ENCODE results near the gene MRPS23. TPM values are rescaled to one million over a fixed set of nuclear protein-coding genes. Genes with fewer than 3 reads are reported as not detected.

The MRPS23 gene
- total and polyA plus RNA-seq, 5 donors from 2014 or later: 14.0 to 44.0 (median 40.2) TPM

- Mint-ChIP-seq H3K4me1 (peaks cover 0 to 5% (median under 1%) of the 10 kb centered on the region in 4 donors), H3K9me3 (peaks cover 0 to 9% (median 1%) of the 10 kb centered on the region in 7 donors), H3K4me3 (no peak overlapping the region), H3K27me3 (peaks cover 53% of the 10 kb centered on the region), H3K27ac (no peak overlapping the region), H3K36me3 (no peaks in the 10 kb centered on the region)
- no peak for ATAC-seq (ENCODE audit: low read depth in 2 of 2)
- H3K9me3 ChIP-seq (ENCODE audit: control insufficient read depth in 2 of 2, low read length in 2 of 2): peaks cover 0 to 2% of the 10 kb centered on the region in 2 experiments
- H3K27me3 ChIP-seq (ENCODE audit: control insufficient read depth, insufficient read depth, low read length): peaks cover 15% of the 10 kb centered on the region
- DNase-seq: no peak
- H3K4me1 ChIP-seq (ENCODE audit: control insufficient read depth, insufficient read depth, low read length, poor library complexity, severe bottlenecking): no peaks in the 10 kb centered on the region
- H3K27ac ChIP-seq (ENCODE audit: insufficient read depth, low read length, poor library complexity, severe bottlenecking): no peak overlapping the region
- H3K4me3 ChIP-seq (ENCODE audit: low read depth, low read length): no peak overlapping the region
- H3K36me3 ChIP-seq (ENCODE audit: control insufficient read depth, insufficient read depth, low read length): no peaks in the 10 kb centered on the region
These were observed 43.5 kb downstream of the MRPS23 start for GRCh38 chr17:57806167-57806830.

DNA sequence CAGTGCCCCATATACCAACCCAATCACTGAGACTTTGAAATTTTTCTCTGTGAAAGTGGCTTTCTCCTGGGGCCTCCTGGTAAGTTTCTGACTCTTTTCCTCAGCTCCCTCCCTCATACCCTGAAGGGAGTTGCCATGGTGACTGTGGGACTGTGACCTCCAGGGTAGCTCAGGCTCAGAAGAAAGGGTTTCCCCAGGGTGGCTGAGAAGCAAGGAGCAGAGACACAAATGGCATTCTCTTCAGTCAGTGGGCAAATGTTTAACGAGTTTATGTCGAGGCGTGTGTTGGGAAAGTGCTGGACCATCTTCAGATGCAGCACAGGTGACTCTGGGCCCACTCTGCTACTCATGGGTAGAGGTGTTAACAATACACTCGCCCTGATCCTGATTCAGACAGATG, 46.8 kb downstream of the MRPS23 start:
- no peak overlapping the region for H3K4me3 Mint-ChIP-seq
- Histone ChIP-seq H3K9me3 (ENCODE audit: control insufficient read depth in 2 of 2, low read length in 2 of 2) (peaks cover 0 to 3% of the 10 kb centered on the region in 2 experiments), H3K36me3 (ENCODE audit: control insufficient read depth, insufficient read depth, low read length) (no peaks in the 10 kb centered on the region), H3K27me3 (ENCODE audit: control insufficient read depth, insufficient read depth, low read length) (peaks cover 11% of the 10 kb centered on the region), H3K4me1 (ENCODE audit: control insufficient read depth, insufficient read depth, low read length, poor library complexity, severe bottlenecking) (no peaks in the 10 kb centered on the region), H3K4me3 (ENCODE audit: low read depth, low read length) (no peak overlapping the region), H3K27ac (ENCODE audit: insufficient read depth, low read length, poor library complexity, severe bottlenecking) (no peak overlapping the region)
- H3K9me3 Mint-ChIP-seq: peaks cover 0 to 16% (median 1%) of the 10 kb centered on the region in 7 donors
- ATAC-seq (ENCODE audit: low read depth in 2 of 2): no peak
- H3K27me3 Mint-ChIP-seq: peaks cover 31% of the 10 kb centered on the region
- no peaks in the 10 kb centered on the region for H3K4me1 Mint-ChIP-seq
- no peak overlapping the region for H3K27ac Mint-ChIP-seq
- DNase-seq: no peak
- no peaks in the 10 kb centered on the region for H3K36me3 Mint-ChIP-seq

- H3K4me3 ChIP-seq (ENCODE audit: low read depth, low read length): no peak overlapping the region
- peaks cover 7% of the 10 kb centered on the region for H3K27me3 ChIP-seq (ENCODE audit: control insufficient read depth, insufficient read depth, low read length)
- H3K36me3 Mint-ChIP-seq: no peaks in the 10 kb centered on the region
- H3K36me3 ChIP-seq (ENCODE audit: control insufficient read depth, insufficient read depth, low read length): no peaks in the 10 kb centered on the region
- peaks cover 0 to 16% (median 3%) of the 10 kb centered on the region in 7 donors for H3K9me3 Mint-ChIP-seq
- no peaks in the 10 kb centered on the region for H3K4me1 Mint-ChIP-seq
- no peak for DNase-seq
- no peak overlapping the region for H3K27ac Mint-ChIP-seq
- H3K4me1 ChIP-seq (ENCODE audit: control insufficient read depth, insufficient read depth, low read length, poor library complexity, severe bottlenecking): no peaks in the 10 kb centered on the region
- no peak for ATAC-seq (ENCODE audit: low read depth in 2 of 2)
- peaks cover 33% of the 10 kb centered on the region for H3K27me3 Mint-ChIP-seq
- no peak overlapping the region for H3K27ac ChIP-seq (ENCODE audit: insufficient read depth, low read length, poor library complexity, severe bottlenecking)
- peaks cover 0 to 3% of the 10 kb centered on the region in 2 experiments for H3K9me3 ChIP-seq (ENCODE audit: control insufficient read depth in 2 of 2, low read length in 2 of 2)
- no peak overlapping the region for H3K4me3 Mint-ChIP-seq
These were observed 48.7 kb downstream of the MRPS23 start for GRCh38 chr17:57801044-57801711.

- Mint-ChIP-seq H3K36me3 (no peaks in the 10 kb centered on the region), H3K4me3 (no peak overlapping the region), H3K4me1 (peaks cover 5 to 9% (median 7%) of the 10 kb centered on the region in 4 donors), H3K9me3 (peaks cover 0 to 2% (median 0%) of the 10 kb centered on the region in 7 donors), H3K27ac (no peak overlapping the region), H3K27me3 (peaks cover 40% of the 10 kb centered on the region)
- Histone ChIP-seq H3K36me3 (ENCODE audit: control insufficient read depth, insufficient read depth, low read length) (no peaks in the 10 kb centered on the region), H3K4me3 (ENCODE audit: low read depth, low read length) (no peak overlapping the region), H3K27ac (ENCODE audit: insufficient read depth, low read length, poor library complexity, severe bottlenecking) (no peak overlapping the region), H3K27me3 (ENCODE audit: control insufficient read depth, insufficient read depth, low read length) (peaks cover 6% of the 10 kb centered on the region), H3K4me1 (ENCODE audit: control insufficient read depth, insufficient read depth, low read length, poor library complexity, severe bottlenecking) (no peaks in the 10 kb centered on the region), H3K9me3 (ENCODE audit: control insufficient read depth in 2 of 2, low read length in 2 of 2) (no peaks in the 10 kb centered on the region)
- DNase-seq: peak in 2 of 3 donors; percentile 11 to 44
- no peak for ATAC-seq (ENCODE audit: low read depth in 2 of 2)
These were observed 55.0 kb downstream of the MRPS23 start for GRCh38 chr17:57794841-57795240.

DNA sequence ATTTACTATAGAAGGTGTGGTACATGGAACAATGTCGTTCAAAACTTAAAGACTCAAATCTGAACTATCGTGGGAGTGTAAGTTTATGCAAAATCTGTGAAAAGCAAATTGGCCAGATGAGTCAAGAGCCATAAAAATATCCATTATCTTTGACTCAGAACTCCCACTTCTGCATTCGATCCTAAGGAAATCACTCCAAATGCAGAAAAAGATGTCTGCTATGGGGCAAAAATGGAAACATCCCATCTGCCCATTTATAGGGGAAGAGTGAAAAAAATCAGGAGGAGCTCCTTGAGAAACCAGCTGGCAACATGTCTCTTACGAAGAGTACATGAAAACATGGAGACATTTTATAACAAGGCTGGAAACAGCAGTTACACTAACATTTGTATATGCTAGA, 61.1 kb downstream of the MRPS23 start:
- Histone ChIP-seq H3K4me3 (ENCODE audit: low read depth, low read length) (no peak overlapping the region), H3K9me3 (ENCODE audit: control insufficient read depth in 2 of 2, low read length in 2 of 2) (no peaks in the 10 kb centered on the region), H3K4me1 (ENCODE audit: control insufficient read depth, insufficient read depth, low read length, poor library complexity, severe bottlenecking) (no peaks in the 10 kb centered on the region), H3K27me3 (ENCODE audit: control insufficient read depth, insufficient read depth, low read length) (peaks cover 17% of the 10 kb centered on the region), H3K36me3 (ENCODE audit: control insufficient read depth, insufficient read depth, low read length) (no peaks in the 10 kb centered on the region), H3K27ac (ENCODE audit: insufficient read depth, low read length, poor library complexity, severe bottlenecking) (no peak overlapping the region)
- Mint-ChIP-seq H3K36me3 (no peaks in the 10 kb centered on the region), H3K4me3 (no peak overlapping the region), H3K9me3 (no peaks in the 10 kb centered on the region), H3K27ac (no peak overlapping the region), H3K27me3 (peaks cover 53% of the 10 kb centered on the region), H3K4me1 (no peaks in the 10 kb centered on the region)
- ATAC-seq (ENCODE audit: low read depth in 2 of 2) (no peak), DNase-seq (no peak)

DNA sequence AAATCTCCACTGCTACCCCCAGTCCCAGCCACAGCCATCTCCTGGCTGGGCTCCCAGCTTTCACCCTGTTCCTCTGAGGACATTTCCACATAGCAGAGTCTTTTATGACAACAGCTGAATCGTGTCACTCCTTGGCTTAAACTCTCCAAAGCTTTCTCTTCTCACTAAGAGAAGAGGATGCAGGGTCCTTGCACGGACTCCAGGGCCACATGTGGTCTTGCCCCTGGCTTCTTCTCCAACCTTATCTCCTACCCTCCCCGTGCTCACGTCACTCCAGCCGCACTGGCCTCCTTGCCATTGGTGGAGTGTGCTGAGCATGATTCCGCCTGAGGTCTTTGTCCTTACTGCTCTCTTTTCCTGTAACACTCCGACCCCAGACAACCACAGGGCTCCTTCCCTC, 64.8 kb downstream of the MRPS23 start:
- H3K4me3 Mint-ChIP-seq: no peak overlapping the region
- H3K4me3 ChIP-seq (ENCODE audit: low read depth, low read length): no peak overlapping the region
- H3K36me3 Mint-ChIP-seq: no peaks in the 10 kb centered on the region
- H3K9me3 Mint-ChIP-seq: no peaks in the 10 kb centered on the region
- ATAC-seq (ENCODE audit: low read depth in 2 of 2) (no peak), DNase-seq (no peak)
- peaks cover 16% of the 10 kb centered on the region for H3K27me3 ChIP-seq (ENCODE audit: control insufficient read depth, insufficient read depth, low read length)
- H3K27ac ChIP-seq (ENCODE audit: insufficient read depth, low read length, poor library complexity, severe bottlenecking): no peak overlapping the region
- H3K27me3 Mint-ChIP-seq: peaks cover 48% of the 10 kb centered on the region
- H3K4me1 Mint-ChIP-seq: peaks cover 0 to 4% (median 1%) of the 10 kb centered on the region in 4 donors
- peaks cover 7% of the 10 kb centered on the region for H3K4me1 ChIP-seq (ENCODE audit: control insufficient read depth, insufficient read depth, low read length, poor library complexity, severe bottlenecking)
- H3K36me3 ChIP-seq (ENCODE audit: control insufficient read depth, insufficient read depth, low read length): no peaks in the 10 kb centered on the region
- H3K27ac Mint-ChIP-seq: no peak overlapping the region
- H3K9me3 ChIP-seq (ENCODE audit: control insufficient read depth in 2 of 2, low read length in 2 of 2): no peaks in the 10 kb centered on the region
